DND-41 (cell line): ENCODE measurements around the gene SHROOM2.

Experiments
- ATAC-seq: fragments of 200-7000 bp; cut with Tn5 transposase; 3 replicates; pipeline ENCODE4 v1.9.1; 2021; ENCODE audit warnings: low read depth; ENCODE audit not compliant: insufficient read depth
- DNase-seq: peaks from one replicate; pipeline ENCODE4 v3.0.0-alpha.2; 2020
- H2AFZ ChIP-seq: 2 replicates; pipeline ENCODE4 v1.6.0; 2012; ENCODE audit warnings: low read depth, low read length
- H3K27ac ChIP-seq: 2 replicates; pipeline ENCODE4 v1.5.1; 2012; ENCODE audit warnings: low read length, inconsistent platforms
- H3K27me3 ChIP-seq: fragments of 200-600 bp; sonication (generic); 2 replicates; pipeline ENCODE4 v1.6.0; 2012; ENCODE audit warnings: low read length, mild to moderate bottlenecking, inconsistent platforms; ENCODE audit not compliant: insufficient read depth, poor library complexity
- H3K36me3 ChIP-seq: 2 replicates; pipeline ENCODE4 v1.5.1; 2012; ENCODE audit warnings: low read length, inconsistent platforms; ENCODE audit not compliant: insufficient read depth
- H3K4me1 ChIP-seq: 2 replicates; pipeline ENCODE4 v1.5.1; 2012; ENCODE audit warnings: mild to moderate bottlenecking, low read length; ENCODE audit not compliant: insufficient read depth
- H3K4me2 ChIP-seq: 2 replicates; pipeline ENCODE4 v1.6.0; 2012; ENCODE audit warnings: mild to moderate bottlenecking, moderate library complexity, low read length, inconsistent platforms; ENCODE audit not compliant: insufficient read depth
- H3K4me3 ChIP-seq, 2 experiments: fragments of 200-600 bp in 1 of 2; shearing (Covaris generic) in 1 of 2; 2 replicates each; pipeline ENCODE4 v1.5.1; 2012 to 2016; ENCODE audit warnings: inconsistent platforms in 2 of 2, low read length in 2 of 2, mild to moderate bottlenecking in 2 of 2, low read depth in 1 of 2, moderate library complexity in 1 of 2
- H3K79me2 ChIP-seq: 2 replicates; pipeline ENCODE4 v1.6.0; 2012; ENCODE audit warnings: low read length, inconsistent platforms; ENCODE audit not compliant: insufficient read depth
- H3K9ac ChIP-seq: 2 replicates; pipeline ENCODE4 v1.6.0; 2012; ENCODE audit warnings: low read depth, mild to moderate bottlenecking, inconsistent platforms, low read length, moderate library complexity
- H3K9me3 ChIP-seq: 2 replicates; pipeline ENCODE4 v1.5.1; 2012; ENCODE audit warnings: low read length, moderate library complexity, mild to moderate bottlenecking, inconsistent platforms; ENCODE audit not compliant: insufficient read depth, severe bottlenecking
- H4K20me1 ChIP-seq: 2 replicates; pipeline ENCODE4 v1.6.0; 2012; ENCODE audit warnings: low read length; ENCODE audit not compliant: insufficient read depth
- EZH2 ChIP-seq: IDR thresholded peaks from 3 replicates; pipeline ENCODE4 v1.6.1; 2012; ENCODE audit warnings: borderline replicate concordance, low read depth, mild to moderate bottlenecking, moderate library complexity, low read length, inconsistent platforms; ENCODE audit not compliant: severe bottlenecking
- TF ChIP-seq, protein P1 (sequence below): IDR thresholded peaks from 2 replicates; pipeline ENCODE4 v1.5.1; 2012; ENCODE audit warnings: borderline replicate concordance, low read length, moderate library complexity, mild to moderate bottlenecking; ENCODE audit not compliant: poor library complexity, severe bottlenecking; ENCODE audit errors: extremely low read depth

Gene SHROOM2

GRCh38 chrX:9847071-9847470, 60.8 kb downstream of the SHROOM2 start:
- ATAC-seq (no peak), DNase-seq (no peak)
- Histone ChIP-seq H3K27me3 (peaks cover 3% of the 10 kb centered on the region), H3K4me3 (no peak overlapping the region), H4K20me1 (no peaks in the 10 kb centered on the region), H3K79me2 (no peaks in the 10 kb centered on the region), H3K27ac (no peak overlapping the region), H3K9ac (no peak overlapping the region), H2AFZ (no peak overlapping the region), H3K9me3 (no peaks in the 10 kb centered on the region), H3K36me3 (no peaks in the 10 kb centered on the region), H3K4me2 (no peak overlapping the region), H3K4me1 (peaks cover 6% of the 10 kb centered on the region; the same call in 1 of the 2 replicates)
- TF ChIP-seq, protein P1, sequence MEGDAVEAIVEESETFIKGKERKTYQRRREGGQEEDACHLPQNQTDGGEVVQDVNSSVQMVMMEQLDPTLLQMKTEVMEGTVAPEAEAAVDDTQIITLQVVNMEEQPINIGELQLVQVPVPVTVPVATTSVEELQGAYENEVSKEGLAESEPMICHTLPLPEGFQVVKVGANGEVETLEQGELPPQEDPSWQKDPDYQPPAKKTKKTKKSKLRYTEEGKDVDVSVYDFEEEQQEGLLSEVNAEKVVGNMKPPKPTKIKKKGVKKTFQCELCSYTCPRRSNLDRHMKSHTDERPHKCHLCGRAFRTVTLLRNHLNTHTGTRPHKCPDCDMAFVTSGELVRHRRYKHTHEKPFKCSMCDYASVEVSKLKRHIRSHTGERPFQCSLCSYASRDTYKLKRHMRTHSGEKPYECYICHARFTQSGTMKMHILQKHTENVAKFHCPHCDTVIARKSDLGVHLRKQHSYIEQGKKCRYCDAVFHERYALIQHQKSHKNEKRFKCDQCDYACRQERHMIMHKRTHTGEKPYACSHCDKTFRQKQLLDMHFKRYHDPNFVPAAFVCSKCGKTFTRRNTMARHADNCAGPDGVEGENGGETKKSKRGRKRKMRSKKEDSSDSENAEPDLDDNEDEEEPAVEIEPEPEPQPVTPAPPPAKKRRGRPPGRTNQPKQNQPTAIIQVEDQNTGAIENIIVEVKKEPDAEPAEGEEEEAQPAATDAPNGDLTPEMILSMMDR: no peak
- no peak for TF ChIP-seq EZH2

GRCh38 chrX:9848718-9849479, 62.7 kb downstream of the SHROOM2 start:
- Histone ChIP-seq H3K4me2 (no peak overlapping the region), H3K79me2 (no peaks in the 10 kb centered on the region), H4K20me1 (no peaks in the 10 kb centered on the region), H3K36me3 (no peaks in the 10 kb centered on the region), H2AFZ (no peak overlapping the region), H3K9ac (no peak overlapping the region), H3K9me3 (no peaks in the 10 kb centered on the region), H3K4me3 (no peak overlapping the region), H3K27ac (no peak overlapping the region), H3K27me3 (no peaks in the 10 kb centered on the region), H3K4me1 (no peaks in the 10 kb centered on the region)
- DNase-seq (no peak), ATAC-seq (no peak)
- TF ChIP-seq, protein P1: no peak
- no peak for TF ChIP-seq EZH2

- Histone ChIP-seq H3K36me3 (no peaks in the 10 kb centered on the region), H4K20me1 (no peaks in the 10 kb centered on the region), H3K27me3 (no peaks in the 10 kb centered on the region), H3K4me3 (no peak overlapping the region), H3K4me2 (no peak overlapping the region), H3K9me3 (no peaks in the 10 kb centered on the region), H2AFZ (no peak overlapping the region), H3K4me1 (no peaks in the 10 kb centered on the region), H3K9ac (no peak overlapping the region), H3K79me2 (no peaks in the 10 kb centered on the region), H3K27ac (no peak overlapping the region)
- TF ChIP-seq EZH2: no peak
- TF ChIP-seq, protein P1: no peak
- no peak for DNase-seq
- ATAC-seq: no peak
Measured at GRCh38 chrX:9851890-9852289, 65.7 kb downstream of the SHROOM2 start.
